Astrocyte (in vitro differentiated cells and primary cell): ENCODE measurements around the gene SDSL. TPM values are rescaled to one million over a fixed set of nuclear protein-coding genes. Genes with fewer than 3 reads are reported as not detected.

ENCODE experiments used
- DNase-seq: peaks from one replicate; pipeline ENCODE4 v3.0.0-alpha.2; 2010; ENCODE audit warnings: low read depth
- FAIRE-seq: peaks from 2 replicates; lab custom pipeline; 2011; peaks lifted over from hg19 to GRCh38; lab: Jason Lieb, UNC
- H2AFZ ChIP-seq: 2 replicates; pipeline ENCODE4 v1.6.0; 2012; ENCODE audit warnings: low read depth, low read length, inconsistent platforms
- H3K27ac ChIP-seq: 2 replicates; pipeline ENCODE4 v1.5.1; 2011; ENCODE audit warnings: low read depth, low read length, inconsistent platforms
- H3K27me3 ChIP-seq: 2 replicates; pipeline ENCODE4 v1.6.0; 2011; ENCODE audit warnings: low read length, inconsistent platforms; ENCODE audit not compliant: insufficient read depth
- H3K36me3 ChIP-seq: 2 replicates; pipeline ENCODE4 v1.5.1; 2011; ENCODE audit warnings: low read length, inconsistent platforms; ENCODE audit not compliant: insufficient read depth
- H3K4me1 ChIP-seq: 2 replicates; pipeline ENCODE4 v1.5.1; 2011; ENCODE audit warnings: low read length, inconsistent platforms; ENCODE audit not compliant: insufficient read depth
- H3K4me2 ChIP-seq: 2 replicates; pipeline ENCODE4 v1.6.0; 2012; ENCODE audit warnings: low read length, inconsistent platforms
- H3K4me3 ChIP-seq: 2 replicates; pipeline ENCODE4 v1.5.1; 2011; ENCODE audit warnings: low read depth, mild to moderate bottlenecking, low read length, inconsistent platforms; ENCODE audit not compliant: insufficient read depth
- H3K79me2 ChIP-seq: 2 replicates; pipeline ENCODE4 v1.6.0; 2012; ENCODE audit warnings: mild to moderate bottlenecking, low read length, inconsistent platforms; ENCODE audit not compliant: insufficient read depth
- H3K9ac ChIP-seq: 2 replicates; pipeline ENCODE4 v1.6.0; 2012; ENCODE audit warnings: mild to moderate bottlenecking, low read length, inconsistent platforms
- H3K9me3 ChIP-seq: 2 replicates; pipeline ENCODE4 v1.5.1; 2012; ENCODE audit warnings: low read depth, mild to moderate bottlenecking, low read length, inconsistent platforms; ENCODE audit not compliant: insufficient read depth
- H4K20me1 ChIP-seq: 2 replicates; pipeline ENCODE4 v1.6.0; 2012; ENCODE audit warnings: low read length, inconsistent platforms; ENCODE audit not compliant: insufficient read depth
- H3K27ac Mint-ChIP-seq: one replicate; pipeline ENCODE4 v1.8.0; 2021; ENCODE audit warnings: mild to moderate bottlenecking, mixed read lengths; ENCODE audit not compliant: unreplicated experiment
- H3K27me3 Mint-ChIP-seq: one replicate; pipeline ENCODE4 v1.8.0; 2021; ENCODE audit warnings: low read depth, mixed read lengths; ENCODE audit not compliant: unreplicated experiment
- H3K36me3 Mint-ChIP-seq: one replicate; pipeline ENCODE4 v1.8.0; 2021; ENCODE audit warnings: low read depth, mixed read lengths; ENCODE audit not compliant: unreplicated experiment
- H3K4me1 Mint-ChIP-seq: one replicate; pipeline ENCODE4 v1.8.0; 2021; ENCODE audit warnings: low read depth, mixed read lengths; ENCODE audit not compliant: unreplicated experiment
- H3K4me3 Mint-ChIP-seq: one replicate; pipeline ENCODE4 v1.8.0; 2021; ENCODE audit warnings: mild to moderate bottlenecking, moderate library complexity, mixed read lengths; ENCODE audit not compliant: unreplicated experiment
- H3K9me3 Mint-ChIP-seq: one replicate; pipeline ENCODE4 v1.8.0; 2021; ENCODE audit warnings: mild to moderate bottlenecking, mixed read lengths; ENCODE audit not compliant: unreplicated experiment
- CTCF ChIP-seq: IDR thresholded peaks from 2 replicates; pipeline ENCODE4 v1.5.1; 2011; ENCODE audit warnings: low read depth, mild to moderate bottlenecking, inconsistent platforms, low read length, moderate library complexity; ENCODE audit not compliant: insufficient read depth
- EZH2 ChIP-seq: IDR thresholded peaks from 2 replicates; pipeline ENCODE4 v1.6.1; 2012; ENCODE audit warnings: mild to moderate bottlenecking, low read length, inconsistent platforms; ENCODE audit not compliant: insufficient read depth
- total RNA-seq: library from RNA; stranded (reverse); gene quantifications from 2 replicates; pipeline ENCODE4 v1.2.1, GENCODE V29; 2021

Gene SDSL
- total RNA-seq, 1 donor from 2014 or later = 9.5 TPM

GRCh38 chr12:113486722-113487121 lies 64.5 kb downstream of the SDSL start:
- DNase-seq = no peak
- Histone ChIP-seq H3K36me3 (no peaks in the 10 kb centered on the region), H2AFZ (no peak overlapping the region), H3K27ac (no peak overlapping the region), H3K9ac (no peak overlapping the region), H3K27me3 (peaks cover 6% of the 10 kb centered on the region), H3K4me1 (no peaks in the 10 kb centered on the region), H4K20me1 (no peaks in the 10 kb centered on the region), H3K9me3 (no peaks in the 10 kb centered on the region), H3K4me3 (no peak overlapping the region), H3K79me2 (no peaks in the 10 kb centered on the region), H3K4me2 (no peak overlapping the region)
- TF ChIP-seq EZH2 = no peak
- TF ChIP-seq CTCF = no peak
- H3K4me3 Mint-ChIP-seq = no peak overlapping the region
- H3K9me3 Mint-ChIP-seq = peaks cover 21% of the 10 kb centered on the region
- H3K27me3 Mint-ChIP-seq = peaks cover 80% of the 10 kb centered on the region
- no peaks in the 10 kb centered on the region for H3K4me1 Mint-ChIP-seq
- H3K27ac Mint-ChIP-seq = no peak overlapping the region
- no peaks in the 10 kb centered on the region for H3K36me3 Mint-ChIP-seq
- FAIRE-seq = no peak

Other genes starting within 250 kb of the SDSL start
- gene DDX54, start 236.9 kb upstream of the SDSL start, total RNA-seq = 52.8 and 53.5 TPM in 2 replicates
- 20.9 and 23.5 TPM in 2 replicates for gene RITA1, start 236.7 kb upstream of the SDSL start, total RNA-seq
- gene TPCN1, start 200.9 kb upstream of the SDSL start, total RNA-seq = 27.9 and 33.7 TPM in 2 replicates
- gene SLC8B1, start 87.3 kb upstream of the SDSL start, total RNA-seq = 8.6 and 8.7 TPM in 2 replicates
- 52.2 and 59.0 TPM in 2 replicates for gene PLBD2, start 63.8 kb upstream of the SDSL start, total RNA-seq
- gene SDS, start 18.5 kb upstream of the SDSL start, total RNA-seq = not detected in 2 replicates
- gene LHX5, start 49.5 kb downstream of the SDSL start, total RNA-seq = 0.25 TPM in 1 of 2 replicates, not detected in the other